HG03097 (cell line): ENCODE data around the gene SEMA4B.
A peak's percentile ranks its signal among the peaks of the same experiment; 100 is the strongest.
"Not testable (repeated sequence)": the region's sequence is repeated elsewhere in the genome, so short reads cannot be mapped to it uniquely, and the experiment has no call there.

Experiments used
- ATAC-seq: cut with Tn5 transposase; IDR thresholded peaks from one replicate; pipeline ENCODE4 v1.9.1; 2021; ENCODE audit not compliant: unreplicated experiment, low FRiP score

Gene SEMA4B

DNA sequence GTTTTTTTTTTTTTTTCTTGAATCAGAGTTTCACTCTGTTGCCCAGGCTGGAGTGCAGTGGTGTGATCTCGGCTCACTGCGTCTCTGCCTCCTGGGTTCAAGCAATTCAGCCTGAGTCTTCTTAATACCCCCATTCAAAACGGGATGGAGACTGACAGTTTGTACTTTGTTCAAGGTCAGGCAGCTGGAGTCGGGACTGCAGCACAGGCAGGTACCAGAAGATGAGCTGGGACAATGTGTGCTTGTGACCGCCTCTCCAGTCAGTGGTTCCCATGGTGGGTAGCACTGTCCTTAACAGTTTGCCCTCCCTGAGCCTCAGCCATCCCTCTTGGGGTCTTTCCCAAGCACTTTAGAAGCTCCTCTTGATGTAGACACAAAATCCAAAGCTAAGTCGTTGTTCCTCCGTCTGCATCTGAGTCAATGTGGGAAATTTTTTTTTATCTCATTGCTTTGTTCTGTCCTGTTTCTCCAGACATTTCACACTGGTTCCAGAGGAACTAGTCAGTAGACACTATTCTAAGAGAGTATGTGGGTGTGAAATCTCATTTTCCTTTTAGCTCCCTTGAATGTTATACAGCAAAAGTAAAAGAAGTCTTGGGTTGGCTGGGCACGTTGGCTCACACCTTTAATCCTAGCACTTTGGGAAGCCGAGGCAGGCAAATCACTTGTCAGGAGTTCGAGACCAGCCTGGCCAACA lies 43.0 kb downstream of the SEMA4B start:
- ATAC-seq = no peak

DNA sequence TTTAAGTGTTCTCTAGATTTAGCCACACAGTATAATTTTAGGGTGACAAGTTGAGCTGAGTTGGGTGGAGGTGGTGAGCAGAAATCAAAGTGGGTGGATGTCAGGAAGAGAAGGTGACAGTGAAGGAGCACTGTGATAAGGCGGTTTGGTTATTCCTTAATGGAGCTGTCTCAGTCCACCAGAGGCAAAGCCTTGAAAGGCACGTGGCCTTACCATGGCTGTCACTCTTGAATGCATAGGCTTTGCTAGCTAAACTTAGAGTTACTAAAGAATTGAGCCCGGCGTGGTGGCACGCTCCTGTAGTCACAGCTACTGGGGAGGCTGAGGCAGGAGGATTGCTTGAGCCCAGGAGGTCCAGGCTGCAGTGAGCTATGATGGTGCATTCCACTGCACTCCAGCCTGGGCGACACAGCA lies 47.7 kb downstream of the SEMA4B start:
- ATAC-seq = no peak

DNA sequence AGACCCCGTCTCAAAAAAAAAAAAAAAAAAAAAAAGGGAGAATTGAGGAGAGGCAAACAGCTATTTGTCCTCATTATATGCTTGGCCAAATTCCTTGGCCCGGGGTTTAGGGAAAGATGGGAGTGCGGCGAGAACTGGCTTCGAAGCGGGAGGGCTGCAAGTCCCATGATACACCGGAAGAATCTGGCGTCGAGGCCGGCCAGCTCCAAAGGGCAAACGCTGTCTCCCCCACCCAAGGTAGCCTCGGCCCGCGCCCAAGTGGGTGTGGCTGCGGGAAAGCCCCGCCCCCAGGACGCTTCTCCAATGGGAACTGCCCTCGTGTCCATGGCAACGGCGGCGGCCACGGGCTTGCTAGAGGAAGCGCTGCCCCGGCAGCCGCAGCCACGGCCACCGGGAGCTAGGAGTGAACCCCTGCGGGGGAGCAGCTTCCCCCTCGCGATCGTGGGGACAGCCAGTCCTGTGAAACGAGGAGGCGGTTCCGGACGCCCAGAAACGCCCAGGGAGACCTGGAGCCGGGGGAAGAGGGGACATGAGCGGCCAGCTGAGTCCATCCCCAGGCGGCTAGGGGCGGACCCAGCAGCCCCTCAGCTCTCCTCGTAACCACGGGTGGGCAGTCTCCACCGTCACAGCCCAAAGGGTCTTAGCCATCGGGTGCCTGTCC lies 48.2 kb downstream of the SEMA4B start, which contains the start of gene TTLL13:
Gene TTLL13, plus strand, starts transcription at position 354 of the 661 bp plus-strand sequence. CDS start 1,075 bp downstream, outside the sequence.
- ATAC-seq = peak; percentile 80

DNA sequence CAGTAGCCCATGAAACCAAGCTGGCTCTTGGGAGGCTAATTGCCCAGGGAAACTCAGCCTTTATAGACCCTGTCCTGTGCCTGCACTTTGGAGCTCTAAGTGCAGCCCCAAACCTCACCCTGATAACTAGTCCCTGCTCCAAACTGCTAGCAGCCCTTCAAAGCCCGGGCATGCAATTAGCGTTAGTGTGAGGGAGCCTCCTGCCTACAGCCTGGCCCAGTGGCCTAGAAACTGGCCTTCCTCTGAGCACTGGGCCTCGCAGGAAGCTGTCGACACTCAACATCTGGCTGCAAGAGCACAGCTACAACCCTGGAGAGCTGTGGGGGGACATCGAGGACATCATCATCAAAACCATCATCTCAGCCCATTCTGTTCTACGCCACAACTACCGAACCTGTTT lies 56.6 kb downstream of the SEMA4B start:
- no peak for ATAC-seq

DNA sequence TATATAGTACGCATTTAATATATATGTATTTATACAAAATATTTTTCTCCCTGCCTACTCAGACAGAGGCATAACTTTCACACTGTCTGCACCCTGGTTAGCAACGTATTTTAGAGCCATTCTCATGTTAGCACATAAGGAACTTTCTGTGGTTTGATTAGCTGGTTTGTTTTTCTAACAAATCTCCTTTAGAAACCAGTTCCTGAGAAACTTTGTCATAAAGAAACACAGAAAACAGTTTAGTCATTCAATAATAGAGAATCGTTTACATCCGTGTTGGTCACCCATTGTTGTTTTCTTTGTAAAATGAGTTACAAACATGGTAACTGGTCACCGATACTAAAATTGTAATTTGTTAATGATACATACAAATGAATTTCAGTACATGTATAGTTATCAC lies 58.4 kb downstream of the SEMA4B start:
- ATAC-seq = peak; percentile 58

DNA sequence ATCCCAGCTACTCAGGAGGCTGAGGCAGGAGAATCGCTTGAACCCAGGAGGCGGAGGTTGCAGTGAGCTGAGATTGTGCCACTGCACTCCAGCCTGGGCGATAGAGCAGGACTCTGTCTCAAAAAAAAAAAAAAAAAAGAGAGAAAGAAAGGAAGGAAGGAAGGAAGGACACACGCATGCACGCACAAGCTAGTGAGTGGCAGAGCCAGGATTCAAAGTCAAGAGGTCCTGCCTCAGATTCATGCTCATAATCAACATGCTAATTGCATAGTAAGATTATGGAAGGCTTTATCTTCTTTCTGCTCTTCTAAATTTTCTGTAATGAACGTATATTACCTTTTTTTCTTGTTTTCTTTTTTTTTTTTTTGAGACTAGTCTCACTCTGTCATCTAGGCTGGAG lies 59.6 kb downstream of the SEMA4B start:
- ATAC-seq = not testable (repeated sequence)

DNA sequence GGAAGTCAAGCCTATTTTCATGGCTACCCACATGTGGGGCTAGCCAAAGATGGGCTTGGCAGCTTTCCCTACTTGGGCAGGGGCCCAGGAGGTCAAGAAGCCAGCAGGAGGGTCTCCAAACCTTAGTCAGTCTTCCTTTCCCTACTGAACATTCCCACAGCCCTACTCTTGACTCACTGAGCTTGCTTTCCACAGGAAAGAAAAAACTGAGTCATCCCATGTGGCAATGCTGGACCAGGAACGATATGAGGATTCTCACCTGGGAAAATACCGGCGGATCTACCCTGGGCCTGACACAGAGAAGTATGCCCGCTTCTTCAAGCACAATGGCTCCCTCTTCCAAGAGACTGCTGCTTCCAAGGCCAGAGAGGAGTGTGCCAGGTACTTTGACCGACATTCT lies 60.7 kb downstream of the SEMA4B start:
- ATAC-seq = no peak

DNA sequence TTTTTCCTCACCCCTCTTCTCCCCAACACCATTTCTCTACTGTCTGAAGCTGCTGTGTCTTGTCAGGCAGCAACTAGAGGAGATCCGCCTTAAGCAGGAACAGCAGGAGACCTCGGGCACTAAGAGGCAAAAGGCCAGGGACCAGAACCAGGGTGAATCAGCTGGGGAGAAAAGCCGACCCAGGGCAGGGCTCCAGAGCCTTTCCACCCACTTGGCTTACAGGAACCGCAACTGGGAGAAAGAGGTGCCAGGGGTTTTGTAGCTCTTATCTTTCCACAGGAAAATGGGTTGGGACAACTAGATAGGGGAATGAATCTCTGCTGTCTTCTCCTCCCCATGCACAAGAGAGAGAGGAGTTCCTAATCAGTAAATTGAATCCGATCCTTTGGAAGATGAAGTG lies 61.3 kb downstream of the SEMA4B start:
- ATAC-seq = no peak

DNA sequence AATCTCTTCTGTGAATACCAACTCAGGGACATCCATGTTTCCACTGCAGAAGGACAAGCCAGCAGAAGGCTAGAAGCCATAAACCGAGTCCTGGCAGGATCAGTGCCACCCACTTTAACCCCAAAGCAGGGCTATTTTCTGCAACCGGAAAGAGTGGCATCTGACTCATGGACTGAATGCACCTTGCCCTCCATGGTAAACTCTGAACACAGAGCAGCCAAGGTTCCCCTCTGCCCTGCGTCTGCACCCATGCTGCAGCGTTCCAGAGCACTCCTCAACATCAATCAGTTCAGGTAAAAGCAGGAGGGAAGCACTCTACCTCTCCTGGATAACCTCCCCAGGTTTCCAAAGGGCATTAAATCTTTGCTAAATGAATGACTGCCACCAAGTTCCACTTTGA lies 63.5 kb downstream of the SEMA4B start:
- ATAC-seq = no peak

DNA sequence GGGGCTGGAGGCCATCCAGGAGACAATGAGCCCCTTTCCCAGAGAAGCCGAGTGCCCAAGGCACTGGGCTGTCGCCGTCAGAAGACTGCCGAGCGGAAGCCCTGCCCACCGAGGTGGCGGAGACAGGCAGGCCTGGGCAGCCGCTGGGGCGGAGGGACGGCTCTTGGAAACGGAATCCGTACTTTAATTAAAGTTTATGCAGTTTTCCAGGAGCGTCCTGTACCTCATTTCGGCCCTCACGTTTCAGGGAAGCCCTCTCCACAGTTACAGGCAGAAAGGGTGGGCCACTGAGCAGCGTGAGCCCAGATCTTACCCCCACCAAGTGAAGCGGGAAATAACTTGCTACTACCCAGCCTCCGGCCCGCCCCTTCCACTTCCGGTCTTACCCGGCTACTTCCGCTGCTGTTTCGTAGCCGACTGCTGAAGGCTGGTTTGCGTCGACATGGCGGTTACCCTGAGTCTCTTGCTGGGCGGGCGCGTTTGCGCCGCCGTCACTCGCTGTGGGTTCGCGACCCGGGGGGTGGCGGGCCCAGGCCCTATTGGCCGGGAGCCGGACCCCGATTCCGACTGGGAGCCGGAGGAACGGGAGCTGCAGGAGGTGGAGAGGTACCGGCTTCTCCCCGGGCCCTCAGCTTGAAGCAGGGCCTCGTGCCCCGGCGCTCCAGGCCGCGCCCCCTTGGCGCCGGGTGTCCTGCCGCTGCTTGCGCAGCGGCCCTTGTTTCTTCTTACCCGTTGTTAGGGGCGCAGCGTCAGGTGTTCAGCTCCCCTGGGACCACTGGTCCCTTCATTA lies 64.3 kb downstream of the SEMA4B start, which contains the start of gene NGRN:
Gene NGRN, plus strand, starts transcription at position 402 of the 790 bp plus-strand sequence. Its CDS starts 41 bp downstream, at position 443.
- ATAC-seq = peak; percentile 77

DNA sequence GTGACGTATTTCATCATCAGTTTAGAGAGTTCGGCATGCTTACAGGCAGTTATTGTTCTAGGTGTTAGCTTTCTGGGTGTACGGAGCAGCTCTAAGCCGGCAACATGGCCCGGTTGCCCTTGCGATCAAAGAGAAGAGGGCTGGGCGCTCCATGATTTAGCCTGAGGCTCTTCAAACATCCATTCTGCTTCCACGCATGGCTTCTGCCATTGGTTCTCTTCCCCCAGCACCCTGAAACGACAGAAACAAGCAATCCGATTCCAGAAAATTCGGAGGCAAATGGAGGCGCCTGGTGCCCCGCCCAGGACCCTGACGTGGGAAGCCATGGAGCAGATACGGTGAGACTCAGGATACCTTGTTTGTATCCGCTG lies 64.9 kb downstream of the SEMA4B start:
- ATAC-seq = peak; percentile 26

DNA sequence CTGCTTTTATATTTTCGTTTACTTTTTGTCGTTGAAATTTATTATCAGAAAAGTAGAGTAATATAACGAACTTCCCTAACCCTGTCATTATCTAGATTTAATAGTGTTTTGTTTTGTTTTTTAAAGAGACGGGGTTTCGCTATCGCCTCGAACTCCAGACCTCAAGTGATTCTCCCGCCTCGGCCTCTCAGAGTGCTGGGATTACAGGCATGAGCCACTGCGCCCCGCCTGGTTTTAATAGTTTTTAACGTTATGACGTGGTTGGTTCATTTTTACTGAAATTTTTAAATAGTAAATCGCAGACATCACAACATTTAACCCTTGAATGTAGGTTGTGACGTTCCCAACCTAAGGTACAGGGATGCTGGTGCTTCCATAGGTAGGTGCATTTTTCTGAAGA lies 65.4 kb downstream of the SEMA4B start:
- no peak for ATAC-seq

DNA sequence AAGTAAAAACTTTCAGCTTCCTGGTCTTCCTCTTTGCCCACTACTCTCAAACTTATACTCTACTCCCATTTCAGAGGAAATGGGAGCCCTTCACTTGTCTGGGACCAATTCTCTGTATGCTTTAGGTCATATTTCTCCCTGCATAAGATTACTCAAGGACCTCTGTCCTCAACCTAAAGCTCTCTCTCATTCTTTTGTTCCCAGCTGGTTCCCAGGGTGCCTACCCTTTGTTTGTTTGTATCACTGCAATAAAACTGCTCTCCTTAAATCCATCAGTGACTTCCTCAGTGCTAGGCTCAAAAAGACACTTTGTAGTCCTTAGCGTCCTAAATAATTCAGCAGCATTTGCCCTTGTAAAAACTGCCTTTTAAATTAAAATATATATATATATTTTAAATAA lies 67.3 kb downstream of the SEMA4B start:
- no peak for ATAC-seq

DNA sequence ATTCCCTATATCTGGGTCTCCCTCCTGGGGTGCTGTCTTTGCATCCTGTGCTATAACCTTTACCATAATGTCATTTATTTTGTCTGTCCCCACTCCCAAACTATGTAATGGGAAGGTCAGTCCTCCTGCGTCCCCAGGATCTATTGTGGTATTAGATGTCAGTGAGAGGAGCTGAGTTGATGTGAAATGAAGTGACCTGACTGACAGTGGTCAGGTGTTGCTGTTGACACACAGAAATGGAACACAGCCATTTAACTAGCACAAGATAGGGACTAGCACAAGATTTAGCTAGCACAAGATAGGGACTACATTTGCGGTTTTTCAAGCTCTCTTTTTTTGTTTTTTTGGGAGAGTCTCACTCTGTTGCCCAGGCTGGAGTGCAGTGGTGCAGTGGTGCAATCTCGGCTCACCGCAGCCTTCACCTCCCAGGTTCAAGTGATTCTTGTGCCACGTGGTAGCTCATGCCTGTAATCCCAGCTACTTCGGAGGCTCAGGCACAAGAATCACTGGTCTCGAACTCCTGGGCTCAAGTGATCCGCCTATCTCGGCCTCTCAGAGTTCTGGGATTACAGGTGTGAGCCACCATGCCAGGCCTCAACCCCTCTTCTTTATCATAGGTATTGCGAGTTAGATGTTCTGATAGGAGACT lies 69.5 kb downstream of the SEMA4B start:
- no peak for ATAC-seq

DNA sequence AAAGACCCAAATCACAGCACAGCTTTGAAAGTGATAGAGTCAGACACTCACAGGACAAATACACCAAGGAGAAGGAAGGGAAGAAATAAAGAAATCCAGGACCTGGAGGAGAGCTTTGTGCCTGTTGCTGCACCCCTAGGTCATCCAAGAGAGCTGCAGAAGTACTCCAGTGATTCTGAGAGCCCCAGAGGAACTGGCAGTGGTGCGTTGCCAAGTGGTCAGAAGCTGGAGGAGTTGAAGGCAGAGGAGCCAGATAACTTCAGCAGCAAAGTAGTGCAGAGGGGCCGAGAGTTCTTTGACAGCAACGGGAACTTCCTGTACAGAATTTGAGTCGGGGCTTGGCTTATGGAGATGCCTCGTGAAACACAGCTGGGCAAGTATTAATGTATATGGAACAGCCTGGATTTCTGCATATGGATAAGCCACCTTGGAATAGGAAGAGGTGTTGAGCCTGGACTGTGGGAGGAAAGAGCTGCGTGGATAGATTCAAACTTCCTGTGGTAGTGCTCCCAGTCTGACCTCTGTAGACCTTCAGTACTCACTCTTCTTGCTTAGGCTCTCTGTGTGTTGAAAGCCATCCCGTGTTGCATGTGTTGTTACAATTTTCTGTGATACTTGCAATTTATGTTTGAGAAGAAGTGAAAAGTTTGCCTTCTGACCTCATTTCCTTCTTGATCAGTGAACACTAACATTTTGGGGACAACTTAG lies 70.5 kb downstream of the SEMA4B start:
- ATAC-seq = no peak

DNA sequence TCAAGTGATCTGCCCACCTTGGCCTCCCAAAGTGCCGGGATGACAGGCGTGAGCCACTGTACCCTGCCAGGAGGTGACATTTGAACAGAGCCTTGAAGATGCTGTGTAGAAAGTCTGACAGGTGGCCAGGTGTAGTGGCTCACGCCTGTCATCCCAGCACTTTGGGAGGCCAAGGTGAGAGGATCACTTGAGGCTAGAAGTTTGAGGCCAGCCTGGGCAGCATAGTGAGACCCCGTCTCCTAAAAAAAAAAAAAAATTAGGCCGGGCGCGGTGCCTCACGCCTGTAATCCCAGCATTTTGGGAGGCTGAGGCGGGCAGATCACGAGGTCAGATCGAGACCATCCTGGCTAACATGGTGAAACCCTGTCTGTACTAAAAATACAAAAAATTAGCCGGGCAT lies 77.3 kb downstream of the SEMA4B start:
- not testable (repeated sequence) for ATAC-seq
